Activated gamma-delta T cell treated with Interleukin-2 at 50 U/mL for 16 hours (primary cell): ENCODE results near the gene OTOG.

Experiments used
- DNase-seq: peaks from one replicate; pipeline ENCODE4 v3.0.0-alpha.2; 2020

OTOG gene

DNA sequence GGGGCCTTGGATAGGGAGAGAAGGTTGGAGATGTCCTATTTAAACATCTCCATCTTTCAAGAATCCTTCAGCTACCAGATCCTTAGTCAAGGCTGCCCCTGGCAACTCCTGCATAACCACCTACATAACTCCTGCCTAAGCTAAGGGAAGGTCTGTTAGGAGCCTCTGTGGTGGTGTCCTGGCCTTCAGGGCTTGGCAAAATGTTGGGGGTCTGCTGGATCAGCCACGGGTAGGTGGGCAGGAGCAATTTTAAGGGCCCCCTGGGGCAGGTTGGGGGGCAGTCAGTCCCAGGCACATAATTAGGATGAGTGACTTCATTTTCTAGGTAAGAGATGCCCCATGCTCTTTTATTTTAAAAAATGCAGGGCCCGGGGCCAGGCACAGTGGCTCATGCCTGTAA is 28.7 kb upstream of the OTOG start:
- DNase-seq: no peak

DNA sequence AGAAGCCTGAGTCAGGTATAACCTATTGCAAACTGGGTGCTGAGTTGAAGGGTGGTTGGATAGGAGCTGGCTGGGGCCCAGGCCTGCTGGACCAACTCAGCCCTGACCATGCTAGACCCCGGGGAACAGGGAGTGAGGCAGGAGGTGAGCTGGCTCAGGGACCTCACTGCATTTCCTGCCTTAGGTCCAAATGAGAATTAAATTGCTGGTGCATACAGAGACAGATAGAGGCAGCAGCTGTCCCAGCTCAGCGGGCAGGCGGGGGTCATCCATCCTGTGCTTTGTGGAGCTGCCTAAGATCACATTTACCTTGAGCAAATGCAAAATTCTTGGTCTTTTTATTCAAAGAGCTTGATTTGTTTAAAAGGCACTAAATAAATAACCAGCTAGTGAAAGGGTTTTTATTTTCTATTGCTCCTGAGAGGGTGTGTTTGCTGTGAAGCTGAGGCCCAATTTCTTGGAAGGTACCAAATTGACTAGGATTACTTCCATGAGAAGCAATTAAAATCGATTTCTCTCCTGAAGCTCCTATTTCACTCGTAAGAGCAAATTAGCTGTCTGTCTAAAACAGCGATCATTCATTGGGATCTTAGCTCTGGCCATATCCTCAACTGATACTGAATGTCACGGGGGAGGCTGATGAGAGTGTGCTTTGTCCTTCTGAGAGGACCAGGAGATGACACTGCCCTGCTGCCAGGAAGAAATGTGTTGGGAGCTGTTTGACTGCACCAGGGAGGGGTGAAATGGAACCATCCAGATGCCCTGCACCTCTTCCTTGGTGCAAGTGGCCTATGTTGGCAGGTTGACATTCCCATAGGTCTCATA is 27.8 kb upstream of the OTOG start:
- no peak for DNase-seq

DNA sequence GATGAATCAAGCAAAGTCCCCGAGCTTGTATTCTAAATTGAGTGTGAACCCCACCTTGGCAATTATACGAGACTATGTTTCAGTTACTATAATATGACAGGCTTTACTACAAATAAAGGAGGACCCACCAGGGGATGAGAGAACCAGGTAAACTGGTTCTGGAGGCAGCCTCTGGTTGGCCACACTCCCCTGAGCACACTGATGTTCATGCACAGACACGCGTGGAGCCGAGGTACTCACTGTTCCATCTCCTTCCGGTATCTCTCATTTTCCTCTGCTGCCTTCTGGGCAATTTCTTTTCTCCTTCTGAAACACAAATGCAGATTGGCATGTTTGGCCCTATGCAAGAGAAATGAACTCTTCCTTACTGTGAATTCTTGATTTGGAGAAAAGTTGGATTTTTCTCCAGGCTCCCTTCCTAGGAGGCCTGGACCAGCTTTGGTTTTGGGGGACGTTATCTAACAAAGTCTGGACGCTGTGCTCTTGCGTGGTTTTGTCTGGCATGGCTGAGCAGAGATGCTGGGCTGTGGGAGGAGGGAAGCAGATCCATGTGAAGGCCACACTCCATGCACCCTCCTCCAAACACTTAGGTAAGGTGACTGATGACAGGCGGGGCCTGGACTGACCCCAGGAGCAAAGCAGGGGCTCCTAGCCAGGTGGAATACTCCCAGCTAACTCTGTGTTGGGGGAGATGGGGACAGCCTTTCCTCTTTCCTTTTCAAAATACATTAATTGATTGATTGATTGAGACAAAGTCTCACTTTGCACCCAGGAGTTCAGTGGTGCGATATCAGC is 25.8 kb upstream of the OTOG start:
- DNase-seq: no peak

DNA sequence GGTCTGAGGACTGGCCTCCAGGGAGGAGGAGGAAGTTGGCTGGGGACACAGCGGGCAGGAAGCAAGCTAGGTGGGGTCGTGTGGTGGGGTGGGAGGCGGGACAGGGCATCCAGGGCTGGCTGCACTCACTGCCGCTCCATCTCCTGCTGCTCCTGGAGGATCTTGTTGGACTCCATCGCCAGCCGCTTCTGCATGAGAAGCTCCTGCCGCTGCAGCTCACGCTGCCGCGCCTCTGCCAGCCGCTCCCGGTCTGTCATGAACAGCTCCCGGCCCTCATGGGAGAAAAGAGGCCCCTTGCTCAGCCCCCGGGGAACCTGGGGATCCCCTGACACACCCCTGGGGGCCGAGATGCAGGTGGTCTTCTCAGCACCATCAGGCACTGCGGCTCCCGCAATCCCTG is 24.4 kb upstream of the OTOG start:
- no peak for DNase-seq

DNA sequence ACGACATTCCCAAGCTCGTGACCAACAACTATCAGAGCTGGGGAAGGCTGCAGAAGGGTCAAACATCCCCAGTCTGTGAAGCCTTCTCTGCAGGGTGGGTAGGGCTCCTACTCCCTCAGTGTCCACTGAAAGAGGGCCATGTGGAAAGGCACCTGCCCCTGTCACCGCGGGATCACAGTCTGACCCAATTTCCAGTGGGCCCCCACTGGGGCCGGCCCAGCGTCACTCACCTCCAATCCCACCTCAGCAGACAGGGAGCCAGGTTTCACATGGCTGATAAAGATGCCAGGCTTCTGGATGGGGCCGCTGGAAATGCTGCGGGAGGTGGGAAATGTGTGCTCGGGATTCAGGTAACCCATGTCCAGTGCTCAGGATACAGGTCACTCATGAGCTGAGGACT is 22.8 kb upstream of the OTOG start:
- no peak for DNase-seq

DNA sequence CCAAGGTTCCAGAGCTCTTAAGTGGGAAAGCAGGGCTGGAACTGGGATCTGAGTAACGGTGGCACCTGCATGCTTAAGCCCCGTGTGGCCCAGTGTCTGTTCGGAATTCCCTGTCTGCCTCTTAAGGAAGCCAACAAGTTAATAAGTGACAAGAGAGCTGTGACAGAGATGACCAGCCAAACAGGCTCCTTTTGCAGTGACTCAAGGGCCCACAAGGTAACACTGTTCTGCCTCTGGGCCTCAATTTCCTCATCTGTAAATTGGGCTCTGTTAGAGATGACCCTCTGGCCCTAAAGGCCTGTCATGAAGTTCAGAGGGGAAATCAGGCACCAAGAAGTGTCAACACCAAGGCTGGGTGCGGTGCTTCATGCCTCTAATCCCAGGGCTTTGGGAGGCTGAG is 21.5 kb upstream of the OTOG start:
- no peak for DNase-seq

DNA sequence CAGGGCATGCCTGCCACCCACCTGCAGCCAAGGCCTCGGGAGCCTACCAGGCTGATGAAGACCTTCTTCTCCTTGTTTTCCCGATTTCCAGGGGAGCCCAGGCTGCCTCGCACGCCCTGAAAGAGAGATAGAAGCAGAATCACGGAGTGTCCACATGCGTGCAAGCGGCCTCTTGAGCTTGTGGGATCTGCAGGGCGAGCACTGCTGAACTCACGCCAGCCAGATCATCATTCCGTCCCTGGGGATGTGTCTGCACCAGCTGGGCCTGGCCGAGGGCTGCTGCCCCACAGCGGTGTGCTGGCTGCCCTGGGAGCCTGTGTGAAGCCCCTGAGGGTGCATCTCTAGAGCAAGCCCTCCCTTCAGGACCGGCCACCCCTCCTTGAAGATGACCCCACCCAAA is 20.7 kb upstream of the OTOG start:
- DNase-seq: no peak

DNA sequence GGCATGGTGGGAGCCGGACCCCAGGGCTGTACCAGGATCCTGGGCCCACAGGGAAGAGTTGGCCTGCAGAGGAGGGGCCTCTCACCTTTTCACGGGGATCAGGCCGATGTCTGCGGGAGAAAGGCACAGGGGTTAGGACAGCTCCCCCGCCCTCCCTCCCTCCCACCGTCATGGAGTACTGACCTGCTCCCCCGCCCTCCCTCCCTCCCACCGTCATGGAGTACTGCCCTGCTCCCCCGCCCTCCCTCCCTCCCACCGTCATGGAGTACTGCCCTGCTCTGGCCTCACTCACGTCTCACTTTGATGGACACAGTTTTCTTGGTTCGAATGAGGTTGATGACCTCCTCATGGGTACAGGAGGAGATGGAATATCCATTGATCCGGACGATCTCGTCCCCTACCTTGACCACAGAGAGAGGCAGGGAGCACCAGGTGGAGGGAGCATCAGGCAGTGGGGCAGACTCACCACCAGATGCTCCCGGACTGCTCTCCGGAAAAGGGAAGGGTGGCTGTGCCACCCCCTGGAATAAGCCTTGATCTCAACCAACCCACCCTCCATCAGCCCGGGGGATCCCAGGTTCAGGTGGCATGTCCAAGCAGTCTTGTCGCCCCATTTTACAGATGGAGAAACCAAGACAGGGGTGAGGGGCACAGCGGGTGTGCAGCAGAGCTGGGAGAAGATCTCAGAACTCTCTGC is 20.0 kb upstream of the OTOG start:
- no peak for DNase-seq

DNA sequence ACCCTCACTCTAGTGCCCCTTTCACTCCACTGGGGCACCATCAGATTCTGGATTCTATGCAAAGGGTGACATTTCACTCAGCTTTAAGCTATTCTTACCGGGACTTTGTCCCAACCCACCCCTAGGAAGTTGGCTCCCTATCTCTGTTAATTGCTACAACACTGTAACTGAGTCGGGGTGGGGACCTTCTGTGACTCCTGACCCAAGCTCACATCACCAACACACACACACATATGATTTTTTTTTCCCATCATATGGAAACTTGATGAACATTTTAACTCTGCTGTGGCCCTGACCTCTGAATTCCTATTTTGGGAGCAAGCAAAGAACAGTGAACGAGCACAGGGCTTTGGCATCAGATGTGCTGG is 19.4 kb upstream of the OTOG start:
- DNase-seq: no peak

DNA sequence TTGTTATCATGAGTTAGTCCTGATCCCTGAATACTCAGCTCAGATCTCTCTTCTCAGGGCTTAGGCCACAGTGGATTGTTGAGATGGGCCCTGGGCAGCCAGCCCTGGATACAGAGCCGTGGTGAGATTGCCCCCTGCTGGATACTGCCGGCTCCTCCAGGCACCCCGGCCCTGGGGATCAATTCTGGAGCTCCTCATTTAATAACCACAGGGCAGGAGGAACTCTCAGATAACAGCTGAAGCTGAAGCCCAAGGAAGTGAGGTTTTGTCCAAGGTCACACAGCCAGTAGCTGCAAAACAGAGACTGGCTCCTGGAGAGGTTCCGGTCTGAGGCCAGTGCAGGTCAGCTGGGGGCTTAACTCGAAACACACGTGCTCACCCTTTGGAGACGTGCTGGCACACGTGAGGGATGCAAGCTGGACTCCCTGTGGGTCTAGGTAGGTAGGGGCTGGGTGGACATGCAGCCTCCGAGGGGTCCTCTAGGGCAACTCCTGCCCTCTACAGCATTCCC is 18.8 kb upstream of the OTOG start:
- DNase-seq: peak; percentile 25

DNA sequence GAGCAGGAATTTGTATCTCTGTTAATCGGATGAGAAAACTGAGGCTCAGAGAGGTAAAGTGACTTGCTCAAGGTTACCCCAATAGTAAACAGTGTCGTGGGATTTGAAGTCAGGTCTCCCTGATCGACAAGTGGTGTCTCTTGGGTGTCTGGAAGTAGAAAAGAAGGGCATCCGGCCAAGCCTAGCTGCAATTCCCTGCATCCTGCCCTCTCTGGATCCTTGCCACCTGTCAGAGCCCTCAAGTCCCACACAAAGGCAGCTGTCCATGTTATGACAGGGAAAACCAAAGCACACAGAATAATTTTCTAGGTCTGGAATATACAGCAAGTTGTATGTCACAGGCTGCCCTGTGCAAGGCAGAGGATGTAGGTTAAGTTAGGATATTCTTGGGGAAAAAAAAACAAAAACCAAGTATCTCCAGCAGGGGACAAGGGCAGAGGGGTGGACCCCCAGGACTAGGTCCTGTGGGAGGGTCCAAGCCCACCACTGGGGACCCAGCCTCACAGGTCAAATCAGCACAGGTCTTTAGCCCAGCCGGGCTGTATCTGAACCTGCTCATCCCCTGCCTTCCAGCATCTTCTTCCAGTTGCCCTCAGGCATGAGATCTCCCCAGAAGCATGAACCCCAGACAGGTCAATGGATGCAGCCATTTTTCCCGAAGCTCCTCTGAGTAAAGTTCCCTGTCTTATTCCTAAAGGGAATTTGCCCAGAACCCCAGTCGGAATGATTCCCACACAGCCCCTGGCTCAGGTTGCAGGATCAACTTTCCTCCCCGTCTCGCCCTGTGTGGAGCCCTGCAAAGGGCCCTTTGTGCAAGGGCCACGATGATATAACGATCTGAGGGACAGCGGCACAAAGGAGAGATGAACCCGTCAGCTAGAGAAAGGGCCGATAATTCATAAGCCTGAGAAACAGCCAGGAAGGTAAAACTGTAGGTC is 17.9 kb upstream of the OTOG start:
- no peak for DNase-seq

DNA sequence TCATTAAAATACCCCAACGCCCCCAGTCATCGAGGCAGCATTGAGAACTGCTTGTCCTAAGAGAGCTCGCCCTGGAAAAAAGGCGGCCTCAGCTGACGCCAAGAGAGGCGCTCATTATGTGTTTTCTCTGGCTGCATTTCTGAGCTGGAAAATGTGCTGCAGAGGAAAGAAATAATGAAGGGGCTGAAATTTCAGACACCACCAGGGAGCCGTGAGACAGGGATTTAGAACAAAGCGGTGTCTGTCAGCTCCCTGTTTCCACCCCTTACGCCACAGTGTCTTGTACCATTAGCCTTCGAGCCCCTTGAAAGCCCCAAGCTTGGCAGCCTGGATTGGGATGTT is 17.2 kb upstream of the OTOG start:
- no peak for DNase-seq

DNA sequence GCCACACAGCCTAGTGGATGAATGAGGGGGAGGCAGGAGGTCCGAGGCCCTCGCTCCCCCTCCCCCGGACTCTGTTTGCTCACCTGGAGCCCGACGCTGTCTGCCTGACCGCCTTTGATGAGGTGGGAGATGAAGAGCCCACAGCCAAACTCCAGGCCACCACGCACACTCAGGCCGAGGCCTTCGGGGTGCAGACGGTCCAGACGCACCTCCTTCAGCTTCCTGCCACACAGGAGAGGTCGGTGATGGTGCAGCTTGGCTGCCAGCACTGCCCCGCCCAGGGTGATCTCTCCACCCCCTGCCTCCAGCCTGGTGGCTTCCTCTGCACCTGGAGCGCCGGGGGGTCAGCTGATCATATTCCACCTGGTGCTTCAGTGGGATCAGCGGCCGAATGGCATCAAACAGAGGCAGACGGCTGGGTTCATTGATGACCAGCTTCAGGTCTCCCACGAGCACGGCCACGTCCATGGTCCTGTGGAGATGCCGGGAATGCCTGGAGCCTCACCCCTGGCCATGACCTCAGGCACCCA is 15.9 kb upstream of the OTOG start:
- no peak for DNase-seq

DNA sequence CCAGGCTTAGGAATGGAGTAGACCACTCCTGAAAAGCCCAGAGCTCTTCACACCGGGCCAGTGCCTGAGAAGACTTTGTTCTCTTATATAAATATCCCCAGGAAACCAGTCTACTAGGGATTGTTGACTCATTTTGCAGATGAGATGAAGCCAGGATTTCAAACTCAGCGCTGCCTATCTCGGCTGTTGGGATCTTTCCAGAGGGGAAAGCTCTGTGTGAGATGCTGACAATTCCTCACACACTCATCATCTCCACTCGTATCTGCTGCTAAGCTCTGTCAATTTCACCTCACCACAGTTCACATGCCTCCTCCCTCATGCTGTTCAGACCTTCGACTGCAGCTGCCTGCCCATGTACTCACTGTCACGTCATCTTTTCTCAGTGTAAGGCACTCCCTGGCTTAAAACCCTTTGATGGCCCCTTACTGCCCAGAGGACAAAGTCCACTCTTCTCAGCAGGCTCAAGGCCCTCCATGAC is 15.4 kb upstream of the OTOG start:
- no peak for DNase-seq

DNA sequence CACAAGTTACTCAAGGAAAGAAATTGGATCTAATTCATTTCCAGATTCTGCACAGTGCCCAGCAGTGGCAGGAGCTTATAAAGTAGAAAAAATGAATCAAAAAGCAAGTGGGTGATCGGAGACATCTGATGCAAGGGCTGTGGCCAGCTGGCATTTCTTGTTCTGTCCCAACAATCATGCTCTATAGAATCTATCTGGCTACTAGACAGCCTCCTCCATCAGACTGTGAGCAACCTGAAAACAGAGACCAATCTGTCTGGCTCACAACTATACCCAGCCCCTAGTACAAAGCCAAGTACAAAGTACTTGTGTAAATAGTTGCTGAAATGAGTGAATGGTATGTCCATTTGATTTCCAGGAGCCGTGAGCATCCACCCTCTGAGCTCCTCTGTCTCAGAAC is 14.3 kb upstream of the OTOG start:
- DNase-seq: no peak

DNA sequence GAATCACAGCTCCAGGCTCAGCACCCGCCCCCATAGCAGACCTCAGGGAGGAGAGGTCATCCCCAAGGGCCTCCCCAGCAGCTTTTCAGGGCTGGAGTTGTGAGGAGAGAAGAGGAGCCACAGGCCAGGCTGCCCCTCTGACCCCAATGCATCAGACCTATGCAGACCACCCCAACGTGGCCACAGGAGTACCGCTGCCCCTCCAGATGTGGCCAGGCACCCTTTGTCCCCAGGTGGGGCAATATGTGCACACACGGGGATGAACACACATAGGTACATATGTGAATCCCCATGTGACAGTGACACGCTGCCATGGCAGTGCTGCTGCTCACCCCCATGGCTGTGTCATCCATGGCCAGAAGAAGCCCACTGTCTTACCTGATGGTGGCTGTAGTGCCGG is 13.7 kb upstream of the OTOG start:
- DNase-seq: no peak

DNA sequence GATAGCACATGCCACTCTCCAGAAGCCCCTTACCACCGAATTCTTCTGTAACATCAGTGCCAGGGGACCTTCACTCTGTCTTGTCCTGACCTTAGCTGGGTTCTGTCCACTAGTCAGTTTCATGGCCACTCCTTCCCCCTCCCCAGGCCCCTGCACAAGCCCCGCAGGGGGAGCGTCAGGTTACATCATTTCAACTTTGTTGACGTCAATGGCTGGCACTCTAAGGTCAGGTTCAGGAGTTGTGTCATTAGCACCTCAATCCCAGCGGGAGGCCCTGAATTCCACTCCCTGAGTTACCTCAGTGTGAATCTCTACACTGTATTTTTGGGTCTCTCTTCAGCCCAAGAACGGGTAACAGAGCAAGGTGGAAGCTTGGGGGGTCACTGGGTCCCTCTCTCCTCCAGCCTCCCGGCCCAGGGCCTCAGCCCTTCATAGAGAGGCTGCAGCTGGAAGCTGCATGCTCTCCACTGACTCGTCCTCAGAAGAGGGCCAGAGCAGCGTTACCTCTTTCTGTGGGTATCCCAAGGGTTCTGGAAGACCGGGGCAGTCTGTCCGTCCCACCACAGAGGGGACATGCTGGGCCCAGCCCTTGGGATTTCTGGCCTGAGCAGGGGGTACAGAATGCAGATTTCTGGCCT is 13.2 kb upstream of the OTOG start:
- no peak for DNase-seq

DNA sequence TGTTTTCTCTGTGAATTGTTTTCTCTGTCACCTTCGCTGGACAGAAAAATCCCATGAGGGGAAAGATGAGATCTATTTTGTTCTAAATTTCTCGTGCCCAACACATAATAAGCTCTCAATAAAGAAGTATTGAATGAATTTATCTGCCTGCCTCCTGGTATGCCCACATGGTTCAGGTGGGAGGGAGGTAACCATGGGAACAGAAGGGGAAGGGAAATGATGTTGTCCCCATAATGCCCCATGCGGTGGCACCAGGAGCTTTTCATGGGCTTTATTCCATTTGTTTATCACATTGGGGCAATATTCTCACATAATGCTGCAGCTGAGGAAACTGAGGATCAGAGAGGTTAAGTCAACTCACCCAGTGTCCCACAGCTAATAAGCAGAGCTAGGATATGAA is 11.6 kb upstream of the OTOG start:
- no peak for DNase-seq

DNA sequence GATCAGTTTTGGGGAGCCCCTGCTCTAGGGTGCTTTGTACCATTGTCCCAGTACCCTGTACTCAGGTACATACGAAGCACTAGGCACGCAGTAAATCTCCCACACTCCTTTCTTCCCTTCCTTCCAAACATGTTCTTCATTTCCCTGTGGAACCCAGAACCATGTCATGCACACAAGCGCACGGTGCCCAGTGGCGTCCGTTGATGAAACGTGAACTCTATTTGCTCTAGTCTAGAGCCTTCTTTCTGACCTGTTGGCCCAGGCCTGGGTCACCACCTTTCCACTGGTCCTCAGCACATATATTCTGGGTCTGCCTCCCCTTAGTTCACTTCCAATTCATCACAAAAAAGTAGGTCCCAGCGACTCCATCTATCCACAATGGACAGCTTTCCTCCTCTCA is 9.8 kb upstream of the OTOG start:
- DNase-seq: no peak

DNA sequence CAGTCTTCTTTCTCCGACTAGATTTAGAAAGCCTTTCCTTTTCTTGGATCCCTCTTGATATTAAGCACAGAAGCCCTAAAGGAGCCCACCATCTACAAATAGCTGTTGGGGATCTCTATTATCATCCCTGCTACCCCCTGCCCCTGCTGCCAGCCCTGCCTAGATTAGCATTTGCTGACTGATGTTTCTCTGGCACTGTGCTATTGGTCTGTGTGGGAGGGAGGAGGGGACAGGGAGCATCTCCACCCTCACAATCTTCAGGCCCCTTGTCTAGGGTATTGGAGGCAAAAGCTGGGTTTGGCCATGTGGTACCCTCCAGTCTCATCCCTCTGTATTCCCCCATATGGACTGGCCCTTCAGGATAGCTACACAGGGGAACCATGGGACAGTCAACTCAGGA is 9.0 kb upstream of the OTOG start:
- DNase-seq: no peak

DNA sequence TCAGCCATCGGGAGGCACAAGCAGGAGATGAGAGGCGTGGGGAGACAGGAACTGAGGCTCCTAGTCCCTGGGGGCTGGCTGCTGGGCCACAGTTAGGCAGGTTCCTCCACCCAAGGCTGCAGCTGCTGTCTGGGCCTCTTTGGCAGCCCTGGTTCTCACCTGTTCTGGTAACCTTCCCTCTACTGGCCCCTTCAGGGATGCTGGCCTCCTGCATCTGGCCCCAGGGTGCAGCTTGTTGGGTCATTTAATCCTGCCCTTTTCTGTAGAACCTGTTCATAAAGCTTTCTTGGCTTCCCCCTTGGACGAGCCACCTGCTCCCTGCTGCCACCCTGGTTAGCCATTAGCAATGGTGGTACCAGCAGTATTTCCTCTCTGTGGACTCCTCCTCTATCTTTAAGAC is 8.3 kb upstream of the OTOG start:
- no peak for DNase-seq

DNA sequence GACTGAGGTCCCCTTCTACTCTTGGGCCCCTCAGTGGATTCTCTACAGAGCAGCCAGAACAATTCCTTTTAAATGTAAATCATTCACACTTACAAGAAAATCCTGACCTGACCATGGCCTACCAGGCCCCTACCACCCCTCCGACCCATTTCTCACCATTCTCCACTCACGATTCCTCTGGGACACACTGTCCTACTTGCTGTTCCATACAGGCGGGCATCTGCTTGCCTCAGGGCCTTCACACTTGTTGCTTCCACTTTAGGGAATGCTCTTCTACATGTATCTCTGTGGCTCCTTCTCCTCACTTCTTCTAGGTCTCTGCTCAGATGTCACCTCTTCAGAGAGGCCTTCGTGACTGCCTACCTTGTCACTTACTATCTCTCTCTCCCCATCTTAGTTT is 6.3 kb upstream of the OTOG start:
- DNase-seq: no peak
